Measurements from ENCODE around the gene TNFRSF13B.
"Not testable (repeated sequence)": the region's sequence is repeated elsewhere in the genome, so short reads cannot be mapped to it uniquely, and the experiment has no call there.

Gene TNFRSF13B

GRCh38 chr17:16975744-16976625 is 4.1 kb upstream of the TNFRSF13B start:
- Histone ChIP-seq H3K79me2 (ENCODE audit: insufficient read depth, low read depth) (peaks cover 2% of the 10 kb centered on the region; the same call in 1 of the 2 replicates), H3K4me1 (ENCODE audit: low read depth, poor library complexity, severe bottlenecking) (peaks cover 79% of the 10 kb centered on the region), H2AFZ (ENCODE audit: low read depth) (peak overlapping the region; percentile 35), H3K36me3 (ENCODE audit: insufficient read depth) (no peaks in the 10 kb centered on the region), H3K9ac (no peak overlapping the region), H3K27ac (peak overlapping the region; percentile 50; the same call in 1 of the 2 replicates), H3K27me3 (ENCODE audit: insufficient read depth, low read depth) (no peaks in the 10 kb centered on the region), H3K4me2 (peak overlapping the region; percentile 46), H3K4me3 (IDR thresholded peaks at IDR 0.05; ENCODE audit: insufficient read depth, low read depth, low read length) (no peak overlapping the region), H4K20me1 (ENCODE audit: insufficient read depth) (no peaks in the 10 kb centered on the region)
- no peak for TF ChIP-seq CTCF (conservative IDR thresholded peaks at IDR 0.05; ENCODE audit: low read depth, low read length)

GRCh38 chr17:16975277-16975651 is 3.3 kb upstream of the TNFRSF13B start:
- peak overlapping the region; percentile 46 for H3K4me2 ChIP-seq
- no peaks in the 10 kb centered on the region for H3K36me3 ChIP-seq (ENCODE audit: insufficient read depth)
- no peaks in the 10 kb centered on the region for H4K20me1 ChIP-seq (ENCODE audit: insufficient read depth)
- peak overlapping the region; percentile 50; the same call in 1 of the 2 replicates for H3K27ac ChIP-seq
- no peak overlapping the region; the same call in 1 of the 2 replicates for H2AFZ ChIP-seq (ENCODE audit: low read depth)
- peaks cover 6% of the 10 kb centered on the region; the same call in 1 of the 2 replicates for H3K79me2 ChIP-seq (ENCODE audit: insufficient read depth, low read depth)
- no peak overlapping the region for H3K4me3 ChIP-seq (IDR thresholded peaks at IDR 0.05; ENCODE audit: insufficient read depth, low read depth, low read length)
- peaks cover 79% of the 10 kb centered on the region for H3K4me1 ChIP-seq (ENCODE audit: low read depth, poor library complexity, severe bottlenecking)
- no peak for TF ChIP-seq CTCF (conservative IDR thresholded peaks at IDR 0.05; ENCODE audit: low read depth, low read length)
- no peak overlapping the region for H3K9ac ChIP-seq
- H3K27me3 ChIP-seq (ENCODE audit: insufficient read depth, low read depth): no peaks in the 10 kb centered on the region

GRCh38 chr17:16974569-16975276 is 2.8 kb upstream of the TNFRSF13B start:
- peak overlapping the region; percentile 46; the same call in 1 of the 2 replicates for H3K4me2 ChIP-seq
- H3K27ac ChIP-seq: peak overlapping the region; percentile 50; the same call in 1 of the 2 replicates
- H3K4me3 ChIP-seq (IDR thresholded peaks at IDR 0.05; ENCODE audit: insufficient read depth, low read depth, low read length): no peak overlapping the region
- no peaks in the 10 kb centered on the region for H4K20me1 ChIP-seq (ENCODE audit: insufficient read depth)
- H3K9ac ChIP-seq: no peak overlapping the region
- TF ChIP-seq CTCF (conservative IDR thresholded peaks at IDR 0.05; ENCODE audit: low read depth, low read length): no peak
- H3K4me1 ChIP-seq (ENCODE audit: low read depth, poor library complexity, severe bottlenecking): peaks cover 76% of the 10 kb centered on the region
- H2AFZ ChIP-seq (ENCODE audit: low read depth): no peak overlapping the region
- no peaks in the 10 kb centered on the region for H3K27me3 ChIP-seq (ENCODE audit: insufficient read depth, low read depth)
- H3K36me3 ChIP-seq (ENCODE audit: insufficient read depth): no peaks in the 10 kb centered on the region
- peaks cover 7% of the 10 kb centered on the region; the same call in 1 of the 2 replicates for H3K79me2 ChIP-seq (ENCODE audit: insufficient read depth, low read depth)

- no peaks in the 10 kb centered on the region for H3K27me3 ChIP-seq (ENCODE audit: insufficient read depth, low read depth)
- no peak overlapping the region for H3K4me2 ChIP-seq
- H3K4me3 ChIP-seq (IDR thresholded peaks at IDR 0.05; ENCODE audit: insufficient read depth, low read depth, low read length): no peak overlapping the region
- peaks cover 74% of the 10 kb centered on the region for H3K4me1 ChIP-seq (ENCODE audit: low read depth, poor library complexity, severe bottlenecking)
- H4K20me1 ChIP-seq (ENCODE audit: insufficient read depth): no peaks in the 10 kb centered on the region
- no peak overlapping the region for H3K9ac ChIP-seq
- no peaks in the 10 kb centered on the region for H3K36me3 ChIP-seq (ENCODE audit: insufficient read depth)
- no peak for TF ChIP-seq CTCF (conservative IDR thresholded peaks at IDR 0.05; ENCODE audit: low read depth, low read length)
- H3K79me2 ChIP-seq (ENCODE audit: insufficient read depth, low read depth): peaks cover 14% of the 10 kb centered on the region
- H3K27ac ChIP-seq: no peak overlapping the region
- no peak overlapping the region for H2AFZ ChIP-seq (ENCODE audit: low read depth)
Observed at GRCh38 chr17:16973760-16974540, 2.0 kb upstream of the TNFRSF13B start.

- Histone ChIP-seq H3K4me1 (ENCODE audit: low read depth, poor library complexity, severe bottlenecking) (peaks cover 74% of the 10 kb centered on the region), H3K79me2 (ENCODE audit: insufficient read depth, low read depth) (peaks cover 24% of the 10 kb centered on the region)
- H3K4me3 ChIP-seq (IDR thresholded peaks at IDR 0.05; ENCODE audit: insufficient read depth, low read depth, low read length); H3K9ac ChIP-seq; H3K27ac ChIP-seq; H3K4me2 ChIP-seq; H3K27me3 ChIP-seq (ENCODE audit: insufficient read depth, low read depth); H2AFZ ChIP-seq (ENCODE audit: low read depth); H3K36me3 ChIP-seq (ENCODE audit: insufficient read depth); H4K20me1 ChIP-seq (ENCODE audit: insufficient read depth): not testable (repeated sequence)
Observed at GRCh38 chr17:16973043-16973442, 1.1 kb upstream of the TNFRSF13B start.
